Superior temporal gyrus (tissue), 1 donor: ENCODE data around the gene HS3ST3B1.
A peak's percentile ranks its signal among the peaks of the same experiment; 100 is the strongest.

Source experiments
- DNase-seq: peaks from one replicate; pipeline ENCODE4 v3.0.0-alpha.2; 2016; ENCODE audit errors: extremely low spot score

The HS3ST3B1 gene

GRCh38 chr17:14303343-14304221 is 2.7 kb downstream of the HS3ST3B1 start:
- DNase-seq = no peak

- DNase-seq = no peak
Observed at GRCh38 chr17:14304222-14304772, 3.4 kb downstream of the HS3ST3B1 start.

DNA sequence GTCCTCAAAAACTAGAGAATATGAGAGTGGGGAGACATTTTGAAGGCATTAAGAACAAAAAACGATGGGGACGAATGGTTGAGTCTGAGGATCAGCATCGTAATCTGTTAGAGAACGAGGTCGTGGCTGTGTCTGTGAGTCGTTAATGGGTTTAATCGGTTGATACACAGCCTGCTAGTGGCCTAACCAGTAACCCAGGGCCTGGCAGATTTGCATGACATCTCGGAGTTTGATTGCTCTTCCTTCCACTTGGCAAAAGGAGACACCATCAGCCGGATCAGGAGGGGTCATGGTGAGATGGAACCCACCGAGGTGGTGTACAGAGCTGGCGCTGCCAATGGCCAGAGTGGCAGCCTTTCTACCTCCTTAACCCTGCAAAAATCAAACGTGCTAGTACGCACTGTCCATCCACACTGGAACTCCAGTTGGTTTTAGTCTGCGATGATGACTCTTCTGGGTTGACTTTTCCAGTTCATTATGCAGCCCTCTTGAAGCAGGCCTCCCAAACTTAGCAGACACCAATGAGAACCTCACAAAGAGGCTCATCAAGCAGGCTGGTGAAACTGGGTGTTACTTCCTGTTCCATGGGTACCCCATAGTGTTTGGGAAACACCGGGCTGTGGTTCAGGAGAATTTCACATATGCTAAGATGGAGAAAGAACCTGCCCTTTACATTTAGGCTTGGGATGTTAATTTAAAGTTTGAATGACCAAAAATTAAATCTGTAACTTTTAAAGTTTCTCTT is 4.1 kb downstream of the HS3ST3B1 start:
- no peak for DNase-seq

DNA sequence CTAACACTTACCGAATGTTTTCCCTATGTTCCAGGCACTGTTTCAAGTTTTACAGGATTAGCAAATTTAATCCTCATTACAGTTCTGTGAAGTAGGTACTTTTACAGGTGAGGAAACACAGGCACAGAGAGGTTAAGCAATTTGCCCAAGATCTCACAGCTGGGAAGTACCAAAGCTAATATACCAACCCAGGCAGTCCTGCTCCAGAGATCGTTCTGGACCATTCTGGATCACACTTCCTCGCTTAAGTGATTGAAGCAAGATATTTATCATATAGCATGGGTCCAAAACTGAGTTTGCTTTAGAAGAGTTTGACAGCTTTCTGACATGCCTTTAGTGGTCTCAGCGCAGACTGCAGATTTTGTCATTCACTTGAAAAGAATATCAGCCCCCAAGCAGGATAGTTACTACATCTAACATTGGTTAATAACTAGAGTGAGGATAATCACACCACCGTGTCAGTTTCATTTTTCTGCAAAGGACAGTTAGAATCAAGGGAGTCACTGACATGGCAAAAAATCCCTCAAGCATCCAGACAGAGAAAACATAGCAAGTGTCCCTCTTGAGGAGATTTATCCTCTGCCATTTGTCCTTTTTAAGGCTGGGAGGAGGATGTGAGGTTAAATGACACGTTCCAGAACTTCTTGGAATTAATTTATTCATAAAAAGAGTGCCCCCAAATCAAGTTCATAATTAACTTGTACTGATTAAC is 5.1 kb downstream of the HS3ST3B1 start:
- DNase-seq = no peak

DNA sequence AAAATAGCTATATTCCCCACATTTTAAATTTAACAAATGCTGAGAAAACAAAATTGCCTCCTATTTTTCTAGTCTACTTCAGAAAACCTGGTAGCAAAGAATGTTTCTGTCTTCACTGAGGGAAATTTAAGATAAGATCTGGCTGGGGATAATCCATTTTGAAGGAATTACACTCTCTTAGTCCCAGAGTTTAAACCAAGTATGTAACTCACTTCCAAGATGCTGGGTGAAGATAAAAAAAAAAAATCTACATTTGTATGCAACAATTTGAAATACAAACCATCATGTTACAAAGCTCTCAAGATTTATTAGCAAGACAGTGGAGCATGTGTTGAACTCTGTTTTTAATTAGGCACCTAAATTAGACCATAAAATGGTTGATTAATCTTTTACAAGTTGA is 5.7 kb downstream of the HS3ST3B1 start:
- DNase-seq = no peak

GRCh38 chr17:14307560-14308024 is 6.7 kb downstream of the HS3ST3B1 start:
- no peak for DNase-seq

GRCh38 chr17:14308636-14308964 is 7.7 kb downstream of the HS3ST3B1 start:
- DNase-seq = no peak

DNA sequence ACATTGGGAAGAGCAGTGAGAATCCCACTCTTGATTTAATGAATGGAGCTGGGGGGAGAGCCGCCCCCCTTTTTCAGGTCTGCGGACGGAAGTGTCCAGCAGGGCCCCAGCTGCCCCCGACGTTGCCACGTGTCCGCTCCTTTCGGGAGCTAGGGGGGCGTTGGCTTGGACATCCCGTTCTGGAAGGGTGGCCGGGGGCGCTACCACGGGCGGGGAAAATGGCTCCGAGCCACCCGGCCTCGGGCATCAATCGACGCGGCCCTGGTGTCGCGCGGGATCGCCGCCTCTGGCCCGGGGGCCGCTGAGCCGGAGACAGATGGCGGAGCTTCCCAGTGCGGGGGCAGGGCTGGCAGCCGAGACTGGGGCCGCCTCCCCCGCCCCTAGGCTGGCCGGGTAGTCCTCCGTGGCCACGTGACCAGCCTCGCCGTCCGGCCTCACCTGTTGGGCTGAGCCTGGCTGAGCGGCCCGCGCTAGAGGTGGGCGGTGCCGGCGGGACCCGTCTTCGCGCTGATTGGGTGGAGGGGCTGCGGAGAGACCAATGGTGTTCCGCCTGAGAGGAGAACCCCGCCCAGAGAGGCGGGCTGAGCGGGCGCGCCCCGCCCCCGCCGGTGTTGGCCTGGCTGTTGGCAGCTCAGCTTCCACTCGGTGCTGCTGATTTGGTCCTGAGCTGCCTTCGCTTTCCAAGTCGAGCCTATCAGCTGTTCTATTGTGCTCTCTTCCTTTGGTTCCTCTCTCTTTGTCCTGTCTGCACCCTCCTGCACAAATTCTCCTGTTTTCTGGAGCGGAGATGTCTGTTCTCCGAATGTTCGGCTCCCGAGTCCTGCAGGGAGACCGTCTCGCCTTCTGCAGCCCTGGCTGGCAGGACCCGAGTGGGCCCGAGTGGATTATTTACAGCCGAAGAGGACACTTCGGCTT is 8.3 kb downstream of the HS3ST3B1 start:
- DNase-seq = peak; percentile 46

DNA sequence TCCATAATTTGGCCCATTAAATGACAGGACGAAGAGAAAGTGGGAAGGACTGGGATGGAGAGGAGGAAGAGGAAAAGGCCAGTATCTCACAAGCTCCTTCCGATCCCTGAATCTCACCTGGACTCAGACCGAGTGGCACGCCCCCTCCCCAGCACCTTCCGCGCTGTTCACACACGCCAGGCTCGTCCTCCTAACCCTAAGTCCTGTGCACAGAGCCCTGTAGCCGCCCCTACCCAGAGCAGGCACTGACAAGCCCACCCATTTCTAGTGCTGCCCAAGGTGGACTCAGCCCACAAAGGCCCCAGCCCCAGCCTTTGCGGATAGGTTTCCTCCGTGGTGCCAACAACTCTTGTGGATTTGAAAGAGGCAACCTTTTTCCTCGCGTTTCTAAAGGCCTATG is 9.2 kb downstream of the HS3ST3B1 start:
- DNase-seq = no peak

- no peak for DNase-seq
Observed at GRCh38 chr17:14310605-14311004, 9.7 kb downstream of the HS3ST3B1 start.

DNA sequence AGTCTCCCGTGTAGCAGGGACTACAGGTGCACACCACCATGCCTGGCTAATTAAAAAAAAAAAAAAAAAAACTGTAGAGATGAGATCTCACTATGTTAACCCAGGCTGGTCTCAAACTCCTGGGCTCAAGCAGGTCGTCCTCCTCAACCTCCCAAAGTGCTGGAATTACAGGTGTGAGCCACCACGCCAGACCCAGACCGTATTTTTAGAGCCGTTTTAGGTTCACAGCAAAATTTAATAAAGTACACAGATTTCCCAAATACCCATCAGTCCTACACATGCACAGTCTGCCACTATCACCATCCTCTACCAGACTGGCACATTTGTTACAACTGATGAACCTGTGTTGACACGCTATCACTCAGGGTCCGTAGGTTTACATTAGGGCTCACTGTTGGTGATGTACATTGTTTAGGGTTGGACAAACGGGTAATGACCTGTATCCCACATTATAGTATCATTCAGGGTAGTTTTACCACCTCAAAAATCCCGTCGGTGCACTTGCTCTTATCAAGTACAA is 10.4 kb downstream of the HS3ST3B1 start:
- no peak for DNase-seq

- DNase-seq = no peak
Observed at GRCh38 chr17:14311981-14312380, 11.1 kb downstream of the HS3ST3B1 start.

- no peak for DNase-seq
Observed at GRCh38 chr17:14312522-14312921, 11.6 kb downstream of the HS3ST3B1 start.

GRCh38 chr17:14316126-14316832 is 15.4 kb downstream of the HS3ST3B1 start:
- no peak for DNase-seq

DNA sequence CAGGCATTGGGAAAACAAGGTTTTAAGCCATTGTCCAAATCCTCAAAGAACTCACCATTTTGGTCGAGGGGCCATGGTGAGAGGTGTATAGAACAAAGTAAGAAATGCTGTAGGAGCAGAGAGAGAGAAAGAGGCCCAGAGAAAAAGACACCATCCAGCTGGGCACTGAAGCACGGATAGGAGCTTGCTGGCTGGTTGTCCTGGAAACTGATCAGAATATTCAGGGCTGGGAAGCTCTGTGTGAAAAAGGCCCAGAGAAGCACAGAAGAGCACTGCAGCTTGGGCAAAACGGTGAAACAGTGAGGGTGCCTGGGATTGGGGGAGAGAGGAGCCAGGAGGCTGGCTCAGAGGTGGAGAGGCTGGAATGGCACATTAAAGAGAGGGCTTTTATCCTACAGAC is 16.5 kb downstream of the HS3ST3B1 start:
- DNase-seq = no peak

DNA sequence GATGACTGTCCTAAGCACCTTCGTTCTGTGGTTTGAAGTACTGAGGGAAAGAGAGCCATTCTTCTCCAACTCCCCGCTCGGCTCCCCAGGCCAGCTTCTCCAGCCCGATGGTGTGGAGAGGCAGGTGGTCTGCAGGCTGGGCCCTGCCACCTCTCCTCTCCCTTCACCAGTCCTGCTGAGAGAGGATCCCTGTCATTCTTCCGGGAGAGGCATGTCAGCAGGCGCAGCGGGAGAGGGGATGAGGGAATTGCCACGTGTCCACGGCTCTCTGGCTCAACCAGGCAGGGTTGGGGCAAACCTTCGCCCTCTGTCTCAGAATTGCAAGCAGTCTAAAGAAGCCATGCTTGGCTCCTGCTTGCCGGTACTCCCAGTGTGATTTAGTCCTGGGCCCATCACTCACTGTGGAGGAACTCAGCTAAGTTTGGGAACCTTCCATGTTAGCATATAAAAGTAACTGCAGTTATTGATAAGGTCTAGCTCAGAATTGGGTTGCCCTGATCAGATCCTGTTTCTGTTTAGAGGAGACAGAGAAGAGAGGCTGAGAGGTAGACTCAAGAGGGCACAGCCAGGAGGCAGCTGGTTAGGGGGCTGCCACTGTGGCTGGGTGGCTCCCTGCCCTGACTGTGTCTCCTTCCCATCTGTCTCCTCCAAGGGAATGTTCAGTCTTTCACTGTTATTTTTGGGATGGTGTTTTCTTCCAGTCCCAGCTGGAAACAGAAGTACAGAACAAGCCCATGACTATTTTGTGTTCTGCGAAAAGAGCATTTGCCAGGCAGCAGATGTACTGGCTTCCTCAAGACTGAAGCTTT is 17.4 kb downstream of the HS3ST3B1 start:
- no peak for DNase-seq

- DNase-seq = no peak
Observed at GRCh38 chr17:14318918-14319205, 18.0 kb downstream of the HS3ST3B1 start.

GRCh38 chr17:14320098-14320497 is 19.2 kb downstream of the HS3ST3B1 start:
- no peak for DNase-seq

DNA sequence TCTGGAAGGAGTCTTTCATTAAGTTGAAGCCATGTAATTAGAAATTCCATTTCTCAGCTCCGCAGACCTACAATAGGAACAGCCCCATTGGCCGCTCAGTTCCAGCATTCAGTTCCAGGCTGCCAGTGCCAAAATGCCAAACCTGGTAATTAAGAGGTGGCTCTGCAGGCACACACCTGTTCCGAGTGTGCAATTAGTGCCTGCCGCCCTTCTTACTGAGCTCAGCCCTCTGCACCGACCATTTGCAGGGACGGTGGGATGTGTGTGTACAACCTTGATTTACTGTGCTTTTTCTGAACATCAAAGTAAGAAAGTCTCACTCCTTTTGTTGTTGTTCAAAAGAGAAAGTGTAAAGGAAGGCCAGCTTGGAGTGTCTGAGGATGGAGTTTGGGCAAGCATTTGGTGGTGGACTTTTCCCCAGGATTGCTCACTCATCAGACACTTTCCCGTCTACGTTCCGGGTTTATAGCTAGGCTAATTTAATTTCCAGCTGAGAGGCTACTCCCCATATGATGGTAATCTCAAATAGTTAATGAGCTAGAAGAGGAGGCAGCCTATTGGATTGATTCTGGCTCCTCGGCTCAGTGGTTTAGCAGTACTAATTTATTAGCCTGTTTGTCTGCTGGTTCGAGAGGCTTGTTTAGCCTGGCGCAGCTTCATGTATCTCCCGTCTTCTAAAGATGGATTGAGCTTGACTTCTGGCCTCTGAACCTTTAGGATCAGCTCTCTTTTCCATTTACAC is 20.0 kb downstream of the HS3ST3B1 start:
- DNase-seq = no peak
